ENCODE results near the gene SLC16A8.

DNA sequence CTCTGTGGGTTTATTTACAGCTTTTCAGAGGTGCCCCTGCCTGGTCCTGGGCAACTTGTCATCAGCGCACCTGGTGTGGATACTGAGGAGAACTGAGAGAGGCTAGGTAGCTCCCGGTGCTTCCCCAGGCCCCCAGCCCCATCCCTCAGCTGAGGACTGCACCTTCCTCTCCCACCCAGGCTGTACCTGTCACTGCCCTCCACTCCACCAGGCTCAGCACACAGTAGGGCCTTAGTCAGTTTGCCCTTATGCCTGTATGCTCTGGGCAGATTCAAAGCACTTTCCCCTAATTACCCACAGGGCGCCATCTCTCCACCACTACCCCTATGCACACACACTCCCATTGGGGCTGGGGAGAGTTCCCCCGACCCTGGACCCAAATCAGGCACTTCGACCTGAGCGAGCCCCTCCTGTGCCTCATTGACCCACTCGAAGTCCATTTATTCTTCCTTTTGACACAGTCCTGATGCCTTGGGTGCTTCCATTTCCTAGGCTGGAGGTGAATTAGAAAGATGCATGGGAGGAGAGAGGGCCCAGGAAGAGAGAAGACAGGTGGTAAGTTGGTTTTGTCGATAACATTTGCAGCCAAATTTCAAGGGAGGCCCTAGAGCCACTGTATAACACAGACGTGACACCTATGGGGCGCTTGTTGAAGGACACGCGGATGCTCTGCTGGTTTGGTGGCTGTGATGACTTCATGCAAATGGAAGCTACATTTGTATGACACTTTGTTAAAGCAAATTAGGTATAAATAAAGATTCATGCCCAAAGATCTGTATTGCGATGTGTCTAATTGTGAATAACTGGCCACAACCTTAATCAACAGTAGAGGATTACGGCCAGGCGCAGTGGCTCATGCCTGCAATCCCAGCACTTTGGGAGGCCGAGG is 40.6 kb downstream of the SLC16A8 start:
- TF ChIP-seq, protein P1, sequence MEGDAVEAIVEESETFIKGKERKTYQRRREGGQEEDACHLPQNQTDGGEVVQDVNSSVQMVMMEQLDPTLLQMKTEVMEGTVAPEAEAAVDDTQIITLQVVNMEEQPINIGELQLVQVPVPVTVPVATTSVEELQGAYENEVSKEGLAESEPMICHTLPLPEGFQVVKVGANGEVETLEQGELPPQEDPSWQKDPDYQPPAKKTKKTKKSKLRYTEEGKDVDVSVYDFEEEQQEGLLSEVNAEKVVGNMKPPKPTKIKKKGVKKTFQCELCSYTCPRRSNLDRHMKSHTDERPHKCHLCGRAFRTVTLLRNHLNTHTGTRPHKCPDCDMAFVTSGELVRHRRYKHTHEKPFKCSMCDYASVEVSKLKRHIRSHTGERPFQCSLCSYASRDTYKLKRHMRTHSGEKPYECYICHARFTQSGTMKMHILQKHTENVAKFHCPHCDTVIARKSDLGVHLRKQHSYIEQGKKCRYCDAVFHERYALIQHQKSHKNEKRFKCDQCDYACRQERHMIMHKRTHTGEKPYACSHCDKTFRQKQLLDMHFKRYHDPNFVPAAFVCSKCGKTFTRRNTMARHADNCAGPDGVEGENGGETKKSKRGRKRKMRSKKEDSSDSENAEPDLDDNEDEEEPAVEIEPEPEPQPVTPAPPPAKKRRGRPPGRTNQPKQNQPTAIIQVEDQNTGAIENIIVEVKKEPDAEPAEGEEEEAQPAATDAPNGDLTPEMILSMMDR (IDR thresholded peaks at IDR 0.05; ENCODE audit: insufficient read depth, low read depth, low read length): no peak
- no peak for TF ChIP-seq EZH2 (IDR thresholded peaks at IDR 0.05; ENCODE audit: insufficient read depth, low read length)

Measured in astrocyte (in vitro differentiated cells and primary cell).